IPS DF 6.9 (cell line): ENCODE results near the gene PITPNB.

Source experiments
- DNase-seq: peaks from one replicate; pipeline ENCODE4 v3.0.0-alpha.2; 2013; ENCODE audit warnings: low read depth, low spot score
- H3K27ac ChIP-seq: one replicate; pipeline ENCODE4 v1.5.1; 2013; ENCODE audit warnings: low read length, control low read depth
- H3K27me3 ChIP-seq: 2 replicates; pipeline ENCODE4 v1.6.1; 2013; ENCODE audit warnings: mild to moderate bottlenecking, low read length; ENCODE audit not compliant: control insufficient read depth, insufficient read depth
- H3K36me3 ChIP-seq: 2 replicates; pipeline ENCODE4 v1.6.1; 2013; ENCODE audit warnings: low read length; ENCODE audit not compliant: control insufficient read depth, insufficient read depth
- H3K4me1 ChIP-seq: 2 replicates; pipeline ENCODE4 v1.6.1; 2013; ENCODE audit warnings: low read length; ENCODE audit not compliant: control insufficient read depth, insufficient read depth
- H3K4me3 ChIP-seq: 2 replicates; pipeline ENCODE4 v1.5.1; 2013; ENCODE audit warnings: mild to moderate bottlenecking, low read length
- H3K9me3 ChIP-seq: 2 replicates; pipeline ENCODE4 v1.6.1; 2013; ENCODE audit warnings: low read length, inconsistent platforms; ENCODE audit not compliant: control insufficient read depth, insufficient read depth
- WGBS: extraction: QIAGEN DNeasy Blood & Tissue Kit; methylation state at CpG from one replicate; pipeline ENCODE4 v1.1.7; 2013; ENCODE audit warnings: mixed read lengths, missing lambda C conversion rate; ENCODE audit not compliant: insufficient read length, insufficient coverage; 5-methylcytosine and 5-hydroxymethylcytosine counted together

The PITPNB gene

GRCh38 chr22:27919222-27919941 is at the start of gene PITPNB:
TSS of gene PITPNB (minus strand) at chr22:27919256. CDS start at chr22:27919191, 65 bp downstream.
- WGBS = no CpG with 5 or more reads among the region's 68 CpGs
- no peaks in the 10 kb centered on the region for H3K27me3 ChIP-seq
- H3K4me1 ChIP-seq = no peaks in the 10 kb centered on the region
- H3K36me3 ChIP-seq = no peaks in the 10 kb centered on the region
- no peak within 1 kb of the TSS for H3K27ac ChIP-seq
- no peaks in the 10 kb centered on the region for H3K9me3 ChIP-seq
- DNase-seq = peak; percentile 94
- peak within 1 kb of the TSS; percentile 82 for H3K4me3 ChIP-seq

- Histone ChIP-seq H3K4me1 (0 out of 2 replicates have a peak, but pooled peaks cover 1% of the 10 kb centered on the region), H3K27me3 (no peaks in the 10 kb centered on the region), H3K36me3 (no peaks in the 10 kb centered on the region), H3K9me3 (no peaks in the 10 kb centered on the region), H3K27ac (no peak overlapping the region), H3K4me3 (no peak overlapping the region)
- no CpG with 5 or more reads among the region's 15 CpGs for WGBS
- DNase-seq = no peak
These were observed 47.4 kb upstream of the PITPNB start for GRCh38 chr22:27966168-27967064.

GRCh38 chr22:27962268-27963044 is 43.4 kb upstream of the PITPNB start:
- Histone ChIP-seq H3K27me3 (no peaks in the 10 kb centered on the region), H3K4me1 (no peaks in the 10 kb centered on the region), H3K36me3 (no peaks in the 10 kb centered on the region), H3K27ac (no peak overlapping the region), H3K9me3 (no peaks in the 10 kb centered on the region), H3K4me3 (no peak overlapping the region)
- no peak for DNase-seq
- WGBS = no CpG with 5 or more reads among the region's 9 CpGs

GRCh38 chr22:27961680-27962079 is 42.6 kb upstream of the PITPNB start:
- no peaks in the 10 kb centered on the region for H3K27me3 ChIP-seq
- no peaks in the 10 kb centered on the region for H3K4me1 ChIP-seq
- no peak for DNase-seq
- no peaks in the 10 kb centered on the region for H3K36me3 ChIP-seq
- H3K4me3 ChIP-seq = no peak overlapping the region
- 100% methylated on average over 1 of the region's 1 CpG for WGBS
- H3K27ac ChIP-seq = no peak overlapping the region
- H3K9me3 ChIP-seq = no peaks in the 10 kb centered on the region

- no peaks in the 10 kb centered on the region for H3K9me3 ChIP-seq
These were observed 42.1 kb upstream of the PITPNB start for GRCh38 chr22:27961182-27961581.

DNA sequence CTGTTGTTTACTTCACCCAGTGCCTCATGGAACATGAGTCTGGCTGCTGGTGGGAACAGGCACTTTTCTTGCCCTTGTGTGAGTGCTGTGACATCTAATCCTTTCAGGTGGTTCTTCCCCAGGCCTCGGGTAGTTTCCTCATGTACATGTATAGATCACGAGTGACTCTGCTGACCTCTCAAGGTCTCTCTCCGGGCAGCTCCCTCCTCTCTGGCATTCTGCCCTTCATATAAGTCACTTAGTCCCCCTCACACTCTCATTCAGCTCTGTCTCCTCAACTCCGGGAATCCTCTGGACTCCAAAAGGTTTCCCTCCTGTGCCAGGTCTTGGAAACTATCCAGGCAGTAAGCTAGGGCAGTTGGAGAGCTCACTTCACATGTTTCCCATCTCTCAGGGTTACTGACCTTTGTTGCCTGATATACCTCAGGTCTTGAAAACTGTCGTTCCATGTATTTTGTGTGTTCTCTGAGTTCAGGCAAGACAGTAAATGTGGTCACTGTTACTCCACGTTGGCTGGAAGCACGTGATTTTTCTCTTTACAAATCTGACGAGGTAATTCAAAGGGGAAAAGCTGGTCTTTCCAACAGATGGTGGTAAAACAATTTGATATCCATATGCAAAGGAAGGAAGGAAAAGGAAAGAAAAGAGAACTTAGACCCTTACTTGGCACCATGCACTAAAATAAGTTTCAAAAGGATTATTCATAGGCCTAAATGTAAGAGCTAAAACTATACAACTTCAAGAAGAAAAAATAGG is 40.5 kb upstream of the PITPNB start:
- DNase-seq = no peak
- WGBS = no CpG with 5 or more reads among the region's 8 CpGs

More at GRCh38 chr22:27961182-27961581, 42.1 kb upstream of the PITPNB start:
- H3K27ac ChIP-seq = no peak overlapping the region
- no peaks in the 10 kb centered on the region for H3K36me3 ChIP-seq
- H3K4me1 ChIP-seq = no peaks in the 10 kb centered on the region
- H3K27me3 ChIP-seq = no peaks in the 10 kb centered on the region
- no CpG with 5 or more reads among the region's 4 CpGs for WGBS
- no peak overlapping the region for H3K4me3 ChIP-seq
- no peak for DNase-seq

DNA sequence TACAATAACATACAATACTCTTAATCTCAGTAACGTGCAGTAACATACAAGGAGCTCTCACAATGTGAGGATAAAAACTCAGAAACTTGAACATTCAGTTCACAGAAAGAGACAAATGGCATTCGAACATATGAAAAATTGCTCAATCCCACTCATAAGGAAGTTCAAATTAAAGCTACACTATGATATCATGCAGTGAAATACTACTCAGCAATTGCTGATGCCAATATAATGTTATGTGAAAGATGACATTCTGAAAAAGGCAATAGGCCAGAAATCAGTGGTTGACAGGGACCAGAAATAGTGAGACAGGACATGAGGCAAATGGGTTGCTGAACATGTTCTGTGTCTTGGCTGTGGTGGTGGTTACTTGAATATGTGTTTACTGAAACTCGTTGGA is 33.7 kb upstream of the PITPNB start:
- no peaks in the 10 kb centered on the region for H3K36me3 ChIP-seq
- no CpG with 5 or more reads among the region's 3 CpGs for WGBS
- no peak for DNase-seq

More for the DNA sequence above, 40.5 kb upstream of the PITPNB start:
- Histone ChIP-seq H3K9me3 (no peaks in the 10 kb centered on the region), H3K4me1 (no peaks in the 10 kb centered on the region), H3K4me3 (no peak overlapping the region), H3K36me3 (no peaks in the 10 kb centered on the region), H3K27me3 (no peaks in the 10 kb centered on the region), H3K27ac (no peak overlapping the region)

DNA sequence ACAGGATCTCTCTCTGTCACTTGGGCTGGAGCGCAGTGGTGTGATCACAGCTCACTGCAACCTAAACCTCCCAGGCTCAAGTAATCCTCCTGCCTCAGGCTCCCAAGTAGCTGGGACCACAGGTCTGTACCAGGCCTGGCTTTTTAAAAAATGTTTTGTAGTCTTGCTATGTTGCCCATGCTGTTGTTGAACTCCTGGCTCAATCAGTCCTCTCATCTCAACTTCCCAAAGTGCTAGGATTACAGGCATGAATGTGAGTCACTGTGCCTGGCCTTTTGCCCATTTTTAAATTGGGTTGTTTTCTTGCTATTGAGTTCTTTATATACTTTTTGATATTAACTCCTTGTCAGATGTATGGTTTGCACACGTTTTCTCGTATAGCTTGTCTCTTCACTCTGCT is 33.0 kb upstream of the PITPNB start:
- Histone ChIP-seq H3K36me3 (no peaks in the 10 kb centered on the region), H3K4me3 (no peak overlapping the region), H3K4me1 (no peaks in the 10 kb centered on the region), H3K27ac (no peak overlapping the region), H3K9me3 (no peaks in the 10 kb centered on the region), H3K27me3 (no peaks in the 10 kb centered on the region)
- no CpG with 5 or more reads among the region's 3 CpGs for WGBS
- DNase-seq = no peak

More for the DNA sequence above, 33.7 kb upstream of the PITPNB start:
- H3K9me3 ChIP-seq = no peaks in the 10 kb centered on the region
- H3K4me1 ChIP-seq = no peaks in the 10 kb centered on the region
- no peaks in the 10 kb centered on the region for H3K27me3 ChIP-seq
- H3K27ac ChIP-seq = no peak overlapping the region
- no peak overlapping the region for H3K4me3 ChIP-seq

- Histone ChIP-seq H3K27me3 (no peaks in the 10 kb centered on the region), H3K36me3 (no peaks in the 10 kb centered on the region), H3K9me3 (no peaks in the 10 kb centered on the region), H3K4me3 (no peak overlapping the region), H3K4me1 (no peaks in the 10 kb centered on the region), H3K27ac (no peak overlapping the region)
- no CpG with 5 or more reads among the region's 3 CpGs for WGBS
- DNase-seq = no peak
These were observed 30.4 kb upstream of the PITPNB start for GRCh38 chr22:27949421-27949820.
